UCSD-AML1 (cell line): ENCODE results near the gene ZNF277.
"Not testable (repeated sequence)": the region's sequence is repeated elsewhere in the genome, so short reads cannot be mapped to it uniquely, and the experiment has no call there.

Experiments used
- DNase-seq: peaks from one replicate; lab custom pipeline; 2025; ENCODE audit not compliant: unreplicated experiment; lab: John Stamatoyannopoulos, UW

Gene ZNF277

DNA sequence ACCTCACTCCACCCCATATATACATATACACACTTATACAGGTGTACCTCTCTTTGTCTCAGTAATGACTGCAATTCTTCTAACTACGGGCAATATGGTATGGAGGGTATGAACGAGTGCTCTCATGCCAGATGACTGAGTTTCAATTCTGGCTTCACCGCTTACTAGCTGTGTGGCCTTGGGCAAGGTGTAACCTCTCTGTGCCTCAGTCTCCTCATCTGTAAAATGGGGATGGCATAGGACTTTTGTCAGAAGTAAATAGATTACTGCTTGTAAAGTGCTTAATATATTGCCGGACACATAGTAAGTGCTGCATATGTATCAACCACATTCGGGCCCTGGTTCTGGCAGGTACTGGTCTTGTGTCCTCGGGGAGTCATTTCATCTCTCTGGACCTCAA lies 183.7 kb downstream of the ZNF277 start:
- DNase-seq: no peak

DNA sequence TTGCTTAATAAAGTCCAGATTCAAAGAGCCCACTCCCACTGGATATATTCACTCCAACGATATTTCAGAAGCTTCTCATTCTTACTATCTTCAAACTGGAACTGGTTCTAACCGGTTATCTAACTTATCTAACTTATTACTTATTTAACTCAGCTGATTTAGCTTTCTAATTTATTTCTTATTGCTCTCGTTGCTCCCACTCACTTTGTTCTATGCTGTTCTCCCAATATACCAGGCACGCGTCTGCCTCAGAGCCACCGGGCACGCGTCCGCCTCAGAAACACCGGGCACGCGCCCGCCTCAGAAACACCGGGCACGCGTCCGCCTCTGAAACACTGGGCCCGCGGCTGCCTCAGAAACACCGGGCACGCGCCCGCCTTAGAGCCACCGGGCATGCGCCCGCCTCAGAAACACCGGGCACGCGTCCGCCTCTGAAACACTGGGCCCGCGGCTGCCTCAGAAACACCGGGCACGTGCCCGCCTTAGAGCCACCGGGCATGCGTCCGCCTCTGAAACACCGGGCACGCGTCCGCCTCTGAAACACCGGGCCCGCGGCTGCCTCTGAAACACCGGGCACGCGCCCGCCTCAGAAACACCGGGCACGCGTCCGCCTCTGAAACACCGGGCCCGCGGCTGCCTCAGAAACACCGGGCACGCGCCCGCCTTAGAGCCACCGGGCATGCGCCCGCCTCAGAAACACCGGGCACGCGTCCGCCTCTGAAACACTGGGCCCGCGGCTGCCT lies 184.8 kb downstream of the ZNF277 start:
- not testable (repeated sequence) for DNase-seq

DNA sequence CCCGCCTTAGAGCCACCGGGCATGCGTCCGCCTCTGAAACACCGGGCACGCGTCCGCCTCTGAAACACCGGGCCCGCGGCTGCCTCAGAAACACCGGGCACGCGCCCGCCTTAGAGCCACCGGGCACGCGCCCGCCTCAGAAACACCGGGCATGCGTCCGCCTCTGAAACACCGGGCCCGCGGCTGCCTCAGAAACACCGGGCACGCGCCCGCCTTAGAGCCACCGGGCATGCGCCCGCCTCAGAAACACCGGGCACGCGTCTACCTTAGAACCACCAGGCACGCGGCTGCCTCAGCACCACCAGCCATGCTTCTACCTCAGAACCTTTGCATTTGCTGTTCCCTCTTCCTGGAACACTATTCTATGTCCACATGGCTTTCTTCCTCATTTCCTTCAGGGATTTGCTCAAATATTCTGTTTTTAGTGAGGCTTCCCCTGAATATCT lies 185.4 kb downstream of the ZNF277 start:
- not testable (repeated sequence) for DNase-seq
